Endothelial cell of umbilical vein (primary cell): Measurements from ENCODE around the gene TOMM5. TPM values are rescaled to one million over a fixed set of nuclear protein-coding genes. Genes with fewer than 3 reads are reported as not detected.

Experiments used
- BruUV-seq: library from RNA; stranded (reverse); fragments of 400-500 nt; replicated peaks from 2 replicates; lab custom pipeline; 2021; lab: Mats Ljungman, UMichigan
- CTCF ChIA-PET: fragments of 300-600, 350-600 bp; sonication (Branson Sonifier 250); formaldehyde crosslinking; loops from one replicate; lab custom pipeline; 2021; ENCODE audit warnings: antibody characterized with exemption, inconsistent platforms; lab: Charles Lee
- POLR2A ChIA-PET: fragments of 300-600, 350-600 bp; sonication (Branson Sonifier 250); formaldehyde crosslinking; loops from one replicate; lab custom pipeline; 2021; ENCODE audit warnings: antibody characterized with exemption, inconsistent platforms; lab: Charles Lee
- DNase-seq: peaks from one replicate; pipeline ENCODE4 v3.0.0-alpha.2; 2011; ENCODE audit warnings: low read depth, low spot score
- FAIRE-seq: peaks from 2 replicates; lab custom pipeline; 2011; peaks lifted over from hg19 to GRCh38; lab: Jason Lieb, UNC
- H2AFZ ChIP-seq: 2 replicates; pipeline ENCODE4 v1.6.0; 2012; ENCODE audit warnings: low read depth, low read length, control low read depth, inconsistent platforms
- H3K27ac ChIP-seq: 2 replicates; pipeline ENCODE4 v1.5.1; 2011; ENCODE audit warnings: low read depth, mild to moderate bottlenecking, control low read depth, low read length, moderate library complexity; ENCODE audit not compliant: insufficient read depth
- H3K27me3 ChIP-seq, 2 experiments: 2 replicates each; pipeline versions ENCODE4 v1.6.0 to v1.6.1; 2011; ENCODE audit warnings: low read length in 2 of 2, mixed read lengths in 1 of 2; ENCODE audit not compliant: control insufficient read depth in 2 of 2, insufficient read depth in 2 of 2
- H3K36me3 ChIP-seq, 2 experiments: 2 replicates in 1 of 2; 3 replicates in 1 of 2; pipeline ENCODE4 v1.5.1; 2011; ENCODE audit warnings: low read length in 2 of 2, mild to moderate bottlenecking in 1 of 2, moderate library complexity in 1 of 2; ENCODE audit not compliant: control insufficient read depth in 2 of 2, insufficient read depth in 2 of 2; ENCODE audit errors: extremely low read depth in 1 of 2
- H3K4me1 ChIP-seq: 3 replicates; pipeline ENCODE4 v1.5.1; 2011; ENCODE audit warnings: mild to moderate bottlenecking, low read length; ENCODE audit not compliant: control insufficient read depth, insufficient read depth; ENCODE audit errors: extremely low read depth
- H3K4me2 ChIP-seq: 2 replicates; pipeline ENCODE4 v1.6.1; 2011; ENCODE audit warnings: low read length, control low read depth, mixed read lengths; ENCODE audit not compliant: insufficient read depth
- H3K4me3 ChIP-seq, 3 experiments: fragments of 200-600 bp in 1 of 3; sonication (generic), shearing (Covaris generic) in 1 of 3; replicated peaks in 1 of 3; 2 replicates each; pipeline ENCODE4 v1.5.1; 2011 to 2016; ENCODE audit warnings: control low read depth in 3 of 3, low read length in 3 of 3, mild to moderate bottlenecking in 2 of 3, inconsistent platforms in 1 of 3, low read depth in 1 of 3, moderate library complexity in 1 of 3; ENCODE audit not compliant: insufficient read depth in 1 of 3
- H3K79me2 ChIP-seq: 2 replicates; pipeline ENCODE4 v1.6.0; 2012; ENCODE audit warnings: low read length, inconsistent platforms; ENCODE audit not compliant: control insufficient read depth, insufficient read depth
- H3K9ac ChIP-seq: replicated peaks from 2 replicates; pipeline ENCODE3; 2011; ENCODE audit warnings: low read length, control low read depth; ENCODE audit not compliant: insufficient read depth; ENCODE audit errors: extremely low read depth
- H3K9me1 ChIP-seq: replicated peaks from 3 replicates; pipeline ENCODE4 v1.6.0; 2011; ENCODE audit warnings: mild to moderate bottlenecking, low read length; ENCODE audit not compliant: control insufficient read depth, insufficient read depth; ENCODE audit errors: extremely low read depth
- H3K9me3 ChIP-seq: replicated peaks from 2 replicates; pipeline ENCODE4 v1.5.1; 2012; ENCODE audit warnings: low read length, inconsistent platforms; ENCODE audit not compliant: control insufficient read depth, insufficient read depth
- H4K20me1 ChIP-seq: replicated peaks from 2 replicates; pipeline ENCODE3; 2011; ENCODE audit warnings: mild to moderate bottlenecking, low read length; ENCODE audit not compliant: control insufficient read depth, insufficient read depth; ENCODE audit errors: extremely low read depth
- EZH2 ChIP-seq: IDR thresholded peaks from 2 replicates; pipeline ENCODE4 v1.6.1; 2012; ENCODE audit warnings: borderline replicate concordance, low read depth, mild to moderate bottlenecking, moderate library complexity, low read length, inconsistent platforms; ENCODE audit not compliant: severe bottlenecking
- POLR2AphosphoS5 ChIP-seq: IDR thresholded peaks from 2 replicates; pipeline ENCODE4 v1.6.1; 2012; ENCODE audit warnings: low read depth, mild to moderate bottlenecking, control low read depth, low read length, moderate library complexity; ENCODE audit not compliant: insufficient read depth
- dilution Hi-C: fragments of 300-500 bp; cut with MboI; formaldehyde crosslinking; loops from one replicate; pipeline ENCODE4 v1.15.0; 2019; ENCODE audit warnings: low sequenced_read_pairs; ENCODE audit not compliant: extremely low pct_ligation_motif_present
- intact Hi-C: fragments of 100-400 bp; cut with micrococcal nuclease; formaldehyde crosslinking; loops from one replicate; pipeline ENCODE4 v1.10.0; 2022
- polyA plus RNA-seq, 4 experiments: library from polyadenylated mRNA; depleted of rRNA in 3 of 4; stranded (reverse) in 3 of 4; unstranded in 1 of 4; fragments of >200 nt; gene quantifications; 2 replicates each; pipeline versions ENCODE4 v1.2.1 to v1.2.3, GENCODE V29; 2011 to 2012; ENCODE audit warnings: missing spikeins in 1 of 4
- total RNA-seq: library from RNA; stranded (reverse); gene quantifications from 2 replicates; pipeline ENCODE4 v1.2.3, GENCODE V29; 2021

Gene TOMM5
- total and polyA plus RNA-seq, 2 donors (not counting 3 experiments of a cell fraction or from before 2014, with no cell fraction given) = 122 to 147 TPM

GRCh38 chr9:37575001-37575400, 17.4 kb downstream of the TOMM5 start:
- Histone ChIP-seq H3K9me3 (no peaks in the 10 kb centered on the region), H3K27ac (no peak overlapping the region), H3K9ac (no peak overlapping the region), H3K79me2 (peaks cover 7% of the 10 kb centered on the region), H3K36me3 (peaks cover 0 to 2% of the 10 kb centered on the region in 2 experiments), H3K4me2 (peak overlapping the region; percentile 88), H4K20me1 (peaks cover 2% of the 10 kb centered on the region), H3K4me3 (peak overlapping the region in 1 of 3 experiments; percentile 85), H3K4me1 (peaks cover 21% of the 10 kb centered on the region), H2AFZ (no peak overlapping the region), H3K27me3 (no peaks in the 10 kb centered on the region), H3K9me1 (no peaks in the 10 kb centered on the region)
- ChIA-PET CTCF (interaction anchor here (1.1 to 3.9 kb wide), 4 partner anchors 11 to 19 kb away, joined by 3 to 17 read pairs (median 6); partner anchors contain the start of gene TOMM5), POLR2A (interaction anchor here (0.6 kb wide), 1 partner anchor 36 kb away, joined by 3 read pairs; no protein-coding TSS in a partner anchor)
- no peak for TF ChIP-seq EZH2
- BruUV-seq = TSS peak; percentile 20
- FAIRE-seq = no peak
- intact Hi-C loops = loop anchor here (2.0 kb wide), 1 partner anchor 92 kb away; no protein-coding TSS in a partner anchor
- dilution Hi-C loops = no loop called here
- DNase-seq = peak; percentile 8

- peak overlapping the region; percentile 35 for H3K4me2 ChIP-seq
- BruUV-seq = no TSS peak
Measured at GRCh38 chr9:37574241-37574721, 18.1 kb downstream of the TOMM5 start.

More at GRCh38 chr9:37574241-37574721, 18.1 kb downstream of the TOMM5 start:
- intact Hi-C loops = loop anchor here (2.0 kb wide), 1 partner anchor 91 kb away; no protein-coding TSS in a partner anchor
- Histone ChIP-seq H3K9me3 (no peaks in the 10 kb centered on the region), H3K27ac (no peak overlapping the region), H3K27me3 (no peaks in the 10 kb centered on the region), H3K36me3 (peaks cover 0 to 2% of the 10 kb centered on the region in 2 experiments), H3K9me1 (no peaks in the 10 kb centered on the region), H3K4me1 (peaks cover 21% of the 10 kb centered on the region), H3K79me2 (peaks cover 5% of the 10 kb centered on the region), H3K9ac (no peak overlapping the region), H2AFZ (no peak overlapping the region), H3K4me3 (no peak overlapping the region), H4K20me1 (peaks cover 2% of the 10 kb centered on the region)
- ChIA-PET POLR2A (interaction anchor here (0.6 kb wide), 1 partner anchor 35 kb away, joined by 3 read pairs; no protein-coding TSS in a partner anchor), CTCF (interaction anchor here (0.9 to 3.9 kb wide), 4 partner anchors 9 to 19 kb away, joined by 3 to 17 read pairs (median 6); partner anchors contain the start of gene TOMM5)
- dilution Hi-C loops = no loop called here
- DNase-seq = peak; percentile 51
- no peak for TF ChIP-seq POLR2AphosphoS5
- no peak for FAIRE-seq
